Erythroblast (primary cell): ENCODE measurements around the gene ZNF138.

ENCODE experiments used
- GATA1 ChIP-seq: IDR thresholded peaks from 2 replicates; pipeline ENCODE4 v1.6.1; 2011; ENCODE audit warnings: low read depth, mild to moderate bottlenecking, control low read depth, low read length, moderate library complexity
- POLR2A ChIP-seq: IDR thresholded peaks from 2 replicates; pipeline ENCODE4 v1.6.1; 2011; ENCODE audit warnings: mild to moderate bottlenecking, low read length

- TF ChIP-seq POLR2A (no peak), GATA1 (no peak)
Measured at GRCh38 chr7:64755865-64756264, 38.4 kb upstream of the ZNF138 start.
